ENCODE measurements around the gene CERS2. TPM values are rescaled to one million over a fixed set of nuclear protein-coding genes. Genes with fewer than 3 reads are reported as not detected.

CERS2 gene
- total RNA-seq, 1 experiment from 2014 or later = 348 TPM

DNA sequence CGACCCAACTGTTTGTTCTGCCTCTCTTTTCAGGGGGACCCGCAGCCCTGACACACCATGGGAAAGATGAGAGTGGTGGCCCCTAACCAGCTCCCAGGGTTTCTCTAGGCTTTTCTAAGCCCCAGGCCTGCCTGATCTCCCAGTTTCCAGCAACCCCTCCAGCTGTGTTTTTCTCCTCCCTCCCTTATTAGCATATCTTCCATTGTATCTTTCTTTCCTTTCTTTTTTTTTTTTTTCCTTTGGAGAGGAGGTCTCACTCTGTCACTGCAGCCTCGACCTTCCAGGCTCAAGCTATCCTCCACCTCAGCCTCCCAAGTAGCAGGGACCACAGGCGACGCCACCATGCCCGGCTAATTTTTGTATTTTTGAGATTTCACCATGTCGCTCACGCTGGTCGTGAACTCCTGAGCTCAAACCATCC is 1.8 kb upstream of the CERS2 start:
- no TSS peak for BruUV-seq (replicated peaks)
- DNase-seq (ENCODE audit: low read depth, low spot score) (no peak), ATAC-seq (no peak)
- intact Hi-C loops (cut with micrococcal nuclease; ENCODE audit: unreplicated experiment) = no loop called here
- Histone ChIP-seq H3K9me3 (ENCODE audit: control insufficient read depth, insufficient read depth, low read depth, low read length) (no peaks in the 10 kb centered on the region), H3K36me3 (ENCODE audit: control insufficient read depth, insufficient read depth, low read length) (no peaks in the 10 kb centered on the region; the same call in 1 of the 2 replicates), H3K4me3 (ENCODE audit: low read depth in 2 of 2, low read length in 2 of 2) (peak overlapping the region in 1 of 2 experiments; percentile 43; a peak in 2 of 4 replicates), H3K4me1 (ENCODE audit: control insufficient read depth, insufficient read depth, low read length) (peaks cover 64% of the 10 kb centered on the region), H3K27me3 (ENCODE audit: control insufficient read depth, insufficient read depth, low read length) (no peaks in the 10 kb centered on the region), H3K27ac (ENCODE audit: low read length) (peak overlapping the region; percentile 98)
- POLR2A ChIA-PET = interaction anchor here (0.6 to 1.0 kb wide), 6 partner anchors 14 to 415 kb away, joined by 3 to 7 read pairs (median 3); partner anchors contain the start of gene MINDY1
- TF ChIP-seq, protein P1, sequence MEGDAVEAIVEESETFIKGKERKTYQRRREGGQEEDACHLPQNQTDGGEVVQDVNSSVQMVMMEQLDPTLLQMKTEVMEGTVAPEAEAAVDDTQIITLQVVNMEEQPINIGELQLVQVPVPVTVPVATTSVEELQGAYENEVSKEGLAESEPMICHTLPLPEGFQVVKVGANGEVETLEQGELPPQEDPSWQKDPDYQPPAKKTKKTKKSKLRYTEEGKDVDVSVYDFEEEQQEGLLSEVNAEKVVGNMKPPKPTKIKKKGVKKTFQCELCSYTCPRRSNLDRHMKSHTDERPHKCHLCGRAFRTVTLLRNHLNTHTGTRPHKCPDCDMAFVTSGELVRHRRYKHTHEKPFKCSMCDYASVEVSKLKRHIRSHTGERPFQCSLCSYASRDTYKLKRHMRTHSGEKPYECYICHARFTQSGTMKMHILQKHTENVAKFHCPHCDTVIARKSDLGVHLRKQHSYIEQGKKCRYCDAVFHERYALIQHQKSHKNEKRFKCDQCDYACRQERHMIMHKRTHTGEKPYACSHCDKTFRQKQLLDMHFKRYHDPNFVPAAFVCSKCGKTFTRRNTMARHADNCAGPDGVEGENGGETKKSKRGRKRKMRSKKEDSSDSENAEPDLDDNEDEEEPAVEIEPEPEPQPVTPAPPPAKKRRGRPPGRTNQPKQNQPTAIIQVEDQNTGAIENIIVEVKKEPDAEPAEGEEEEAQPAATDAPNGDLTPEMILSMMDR (IDR thresholded peaks at IDR 0.05) = no peak
- TF ChIP-seq SIN3A (IDR thresholded peaks at IDR 0.05; ENCODE audit: borderline replicate concordance, insufficient read depth, low read depth, low read length) = no peak
- no peak; the same call in 1 of the 2 replicates for TF ChIP-seq POLR2AphosphoS5 (IDR thresholded peaks at IDR 0.05; ENCODE audit: low read depth, low read length)
- TF ChIP-seq TCF7L2 (IDR thresholded peaks at IDR 0.05; ENCODE audit: low read depth, low read length) = no peak
- TF ChIP-seq, protein P2, sequence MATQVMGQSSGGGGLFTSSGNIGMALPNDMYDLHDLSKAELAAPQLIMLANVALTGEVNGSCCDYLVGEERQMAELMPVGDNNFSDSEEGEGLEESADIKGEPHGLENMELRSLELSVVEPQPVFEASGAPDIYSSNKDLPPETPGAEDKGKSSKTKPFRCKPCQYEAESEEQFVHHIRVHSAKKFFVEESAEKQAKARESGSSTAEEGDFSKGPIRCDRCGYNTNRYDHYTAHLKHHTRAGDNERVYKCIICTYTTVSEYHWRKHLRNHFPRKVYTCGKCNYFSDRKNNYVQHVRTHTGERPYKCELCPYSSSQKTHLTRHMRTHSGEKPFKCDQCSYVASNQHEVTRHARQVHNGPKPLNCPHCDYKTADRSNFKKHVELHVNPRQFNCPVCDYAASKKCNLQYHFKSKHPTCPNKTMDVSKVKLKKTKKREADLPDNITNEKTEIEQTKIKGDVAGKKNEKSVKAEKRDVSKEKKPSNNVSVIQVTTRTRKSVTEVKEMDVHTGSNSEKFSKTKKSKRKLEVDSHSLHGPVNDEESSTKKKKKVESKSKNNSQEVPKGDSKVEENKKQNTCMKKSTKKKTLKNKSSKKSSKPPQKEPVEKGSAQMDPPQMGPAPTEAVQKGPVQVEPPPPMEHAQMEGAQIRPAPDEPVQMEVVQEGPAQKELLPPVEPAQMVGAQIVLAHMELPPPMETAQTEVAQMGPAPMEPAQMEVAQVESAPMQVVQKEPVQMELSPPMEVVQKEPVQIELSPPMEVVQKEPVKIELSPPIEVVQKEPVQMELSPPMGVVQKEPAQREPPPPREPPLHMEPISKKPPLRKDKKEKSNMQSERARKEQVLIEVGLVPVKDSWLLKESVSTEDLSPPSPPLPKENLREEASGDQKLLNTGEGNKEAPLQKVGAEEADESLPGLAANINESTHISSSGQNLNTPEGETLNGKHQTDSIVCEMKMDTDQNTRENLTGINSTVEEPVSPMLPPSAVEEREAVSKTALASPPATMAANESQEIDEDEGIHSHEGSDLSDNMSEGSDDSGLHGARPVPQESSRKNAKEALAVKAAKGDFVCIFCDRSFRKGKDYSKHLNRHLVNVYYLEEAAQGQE (IDR thresholded peaks at IDR 0.05; ENCODE audit: insufficient read depth in 1 of 2, low read depth in 2 of 2, low read length in 1 of 2) = no peak
- CTCF ChIA-PET = interaction anchor here (0.9 kb wide), 2 partner anchors 19 to 163 kb away, joined by 4 read pairs; no protein-coding TSS in a partner anchor
- in situ Hi-C loops (cut with HindIII; ENCODE audit: low pct_unique_long_range_greater_than_20kb, low sequenced_read_pairs) = no loop called here

DNA sequence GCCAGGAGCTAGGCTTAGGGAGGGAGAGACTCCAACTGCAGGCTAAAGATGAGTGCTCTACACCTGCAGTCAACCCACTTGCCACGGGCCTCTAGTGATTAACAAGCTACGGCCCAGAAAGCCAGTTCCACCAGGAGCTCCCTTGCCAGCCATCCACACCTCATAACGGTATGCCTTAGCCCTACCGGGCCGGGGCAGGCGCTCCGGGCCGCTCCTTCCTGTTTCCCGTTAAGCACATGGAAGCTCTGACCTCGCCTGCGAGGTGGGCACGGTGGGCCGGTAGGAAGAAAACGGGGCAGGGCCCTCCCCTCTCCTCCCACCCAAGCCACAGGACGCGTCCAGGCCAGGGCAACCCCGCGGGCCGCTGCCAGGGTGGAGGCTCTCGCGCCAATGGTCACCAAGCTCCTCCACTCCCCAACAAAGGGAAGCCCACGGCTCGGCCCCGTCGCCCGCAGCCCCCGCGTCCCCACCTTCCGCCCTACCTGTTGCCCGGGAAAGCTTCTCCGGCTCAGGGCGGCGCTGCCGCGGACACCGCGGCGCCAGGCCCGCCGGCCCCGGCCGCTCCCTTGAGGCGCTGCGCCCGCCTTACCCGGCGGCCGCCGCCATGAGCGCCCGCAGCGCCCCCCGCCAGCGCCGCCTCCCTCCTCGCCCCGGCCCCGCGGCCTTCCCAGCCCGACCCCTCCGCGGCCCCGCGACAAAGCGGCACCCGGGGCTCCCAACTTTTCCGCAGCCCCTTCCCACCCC is 627 bp downstream of the CERS2 start:
- ChIA-PET POLR2A (interaction anchor here (0.6 to 0.9 kb wide), 3 partner anchors 32 to 586 kb away, joined by 3 to 4 read pairs (median 3); no protein-coding TSS in a partner anchor), CTCF (interaction anchor here (0.7 kb wide), 1 partner anchor 41 kb away, joined by 7 read pairs; no protein-coding TSS in a partner anchor)
- Histone ChIP-seq H3K27ac (ENCODE audit: low read length) (peak overlapping the region; percentile 96), H3K9me3 (ENCODE audit: control insufficient read depth, insufficient read depth, low read depth, low read length) (no peaks in the 10 kb centered on the region), H3K27me3 (ENCODE audit: control insufficient read depth, insufficient read depth, low read length) (no peaks in the 10 kb centered on the region), H3K4me3 (ENCODE audit: low read depth in 2 of 2, low read length in 2 of 2) (peak overlapping the region; percentile 81 to 89), H3K36me3 (ENCODE audit: control insufficient read depth, insufficient read depth, low read length) (peaks cover under 1% of the 10 kb centered on the region), H3K4me1 (ENCODE audit: control insufficient read depth, insufficient read depth, low read length) (peaks cover 64% of the 10 kb centered on the region)
- in situ Hi-C loops (cut with HindIII; ENCODE audit: low pct_unique_long_range_greater_than_20kb, low sequenced_read_pairs) (no loop called here), intact Hi-C loops (cut with micrococcal nuclease; ENCODE audit: unreplicated experiment) (no loop called here)
- TF ChIP-seq, protein P2 (IDR thresholded peaks at IDR 0.05; ENCODE audit: insufficient read depth in 1 of 2, low read depth in 2 of 2, low read length in 1 of 2) = no peak
- TF ChIP-seq TCF7L2 (IDR thresholded peaks at IDR 0.05; ENCODE audit: low read depth, low read length) (no peak), POLR2AphosphoS5 (IDR thresholded peaks at IDR 0.05; ENCODE audit: low read depth, low read length) (no peak), SIN3A (IDR thresholded peaks at IDR 0.05; ENCODE audit: borderline replicate concordance, insufficient read depth, low read depth, low read length) (no peak)
- TF ChIP-seq, protein P1 (IDR thresholded peaks at IDR 0.05) = no peak
- ATAC-seq = peak; percentile 13; the same call in 1 of the 2 replicates
- DNase-seq (ENCODE audit: low read depth, low spot score) = no peak
- BruUV-seq (replicated peaks) = no TSS peak

All from Panc1 (cell line).